ENCODE results near the gene DOK7.

DOK7 gene

GRCh38 chr4:3487861-3488260 is 24.8 kb downstream of the DOK7 start:
- no peak for DNase-seq (ENCODE audit: low spot score)

- no peak for DNase-seq (ENCODE audit: low spot score)
These were observed 25.7 kb downstream of the DOK7 start for GRCh38 chr4:3488820-3489219.

- no peak for DNase-seq (ENCODE audit: low spot score)
These were observed 26.4 kb downstream of the DOK7 start for GRCh38 chr4:3489451-3489962.

GRCh38 chr4:3491681-3492405 is 28.7 kb downstream of the DOK7 start:
- peak; percentile 79 for DNase-seq (ENCODE audit: low spot score)

- DNase-seq (ENCODE audit: low spot score), result no peak
These were observed 29.9 kb downstream of the DOK7 start for GRCh38 chr4:3492741-3493719.

- no peak for DNase-seq (ENCODE audit: low spot score)
These were observed 30.8 kb downstream of the DOK7 start for GRCh38 chr4:3493720-3494461.

- DNase-seq (ENCODE audit: low spot score), result no peak
These were observed 31.4 kb downstream of the DOK7 start for GRCh38 chr4:3494462-3494871.

GRCh38 chr4:3495204-3495975 is 32.3 kb downstream of the DOK7 start:
- DNase-seq (ENCODE audit: low spot score), result no peak

GRCh38 chr4:3496021-3496420 is 32.9 kb downstream of the DOK7 start:
- no peak for DNase-seq (ENCODE audit: low spot score)

GRCh38 chr4:3497095-3497494 is 34.0 kb downstream of the DOK7 start:
- no peak for DNase-seq (ENCODE audit: low spot score)

- no peak for DNase-seq (ENCODE audit: low spot score)
These were observed 34.6 kb downstream of the DOK7 start for GRCh38 chr4:3497523-3498389.

GRCh38 chr4:3498407-3498806 is 35.3 kb downstream of the DOK7 start:
- DNase-seq (ENCODE audit: low spot score), result no peak

GRCh38 chr4:3498901-3499510 is 35.9 kb downstream of the DOK7 start:
- no peak for DNase-seq (ENCODE audit: low spot score)

- DNase-seq (ENCODE audit: low spot score), result no peak
These were observed 36.6 kb downstream of the DOK7 start for GRCh38 chr4:3499710-3500109.

GRCh38 chr4:3500111-3500510 is 37.0 kb downstream of the DOK7 start:
- no peak for DNase-seq (ENCODE audit: low spot score)

- DNase-seq (ENCODE audit: low spot score), result no peak
These were observed 37.6 kb downstream of the DOK7 start for GRCh38 chr4:3500634-3501101.

GRCh38 chr4:3501126-3501824 is 38.2 kb downstream of the DOK7 start:
- DNase-seq (ENCODE audit: low spot score), result no peak

- DNase-seq (ENCODE audit: low spot score), result no peak
These were observed 38.8 kb downstream of the DOK7 start for GRCh38 chr4:3501825-3502425.
